H1 (cell line): ENCODE measurements around the gene MTFMT. TPM values are rescaled to one million over a fixed set of nuclear protein-coding genes. Genes with fewer than 3 reads are reported as not detected.

ENCODE experiments used
- ATF3 ChIP-seq: IDR thresholded peaks from 2 replicates; pipeline ENCODE4 v1.6.1; 2011; ENCODE audit warnings: low read depth, mild to moderate bottlenecking, low read length; ENCODE audit not compliant: insufficient read depth
- CBX8 ChIP-seq: fragments of 300-800, 300-1000 bp; sonication (generic); IDR thresholded peaks from 2 replicates; pipeline ENCODE4 v1.7.1; 2016; ENCODE audit warnings: low read depth, low read length, borderline replicate concordance
- CHD2 ChIP-seq: IDR thresholded peaks from 2 replicates; pipeline ENCODE4 v1.6.1; 2012; ENCODE audit warnings: low read length, improper control_type of control experiment
- polyA plus RNA-seq, 7 experiments: library from polyadenylated mRNA; depleted of rRNA in 3 of 7; stranded (reverse) in 5 of 7; unstranded in 2 of 7; fragments of >200 nt in 5 of 7; fragments of 200-250 nt in 2 of 7; gene quantifications; 1 replicate in 5 of 7; 2 replicates in 1 of 7; 4 replicates in 1 of 7; pipeline versions ENCODE4 v1.2.1 to v1.2.3, GENCODE V29; 2011 to 2013; ENCODE audit warnings: missing spikeins in 2 of 7, mixed read lengths in 2 of 7
- total RNA-seq: library from RNA; stranded (reverse); fragmentation: NEBNext Ultra II Directional; extraction: Animal tissue kit (Norgen Biotek cat#: 25700); gene quantifications from 2 replicates; pipeline ENCODE4 v1.2.1, GENCODE V29; 2021
- TF ChIP-seq, protein P1 (sequence below): fragments of 300-600 bp; sonication (generic); IDR thresholded peaks from 2 replicates; pipeline ENCODE4 v1.7.1; 2012; ENCODE audit warnings: low read length, moderate library complexity, mild to moderate bottlenecking, inconsistent platforms; ENCODE audit not compliant: insufficient replicate concordance

The MTFMT gene
- total and polyA plus RNA-seq, 2 of the 8 experiments (the other 6 are each of a cell fraction or from before 2014, with no cell fraction given), result 7.7 to 20.8 TPM

DNA sequence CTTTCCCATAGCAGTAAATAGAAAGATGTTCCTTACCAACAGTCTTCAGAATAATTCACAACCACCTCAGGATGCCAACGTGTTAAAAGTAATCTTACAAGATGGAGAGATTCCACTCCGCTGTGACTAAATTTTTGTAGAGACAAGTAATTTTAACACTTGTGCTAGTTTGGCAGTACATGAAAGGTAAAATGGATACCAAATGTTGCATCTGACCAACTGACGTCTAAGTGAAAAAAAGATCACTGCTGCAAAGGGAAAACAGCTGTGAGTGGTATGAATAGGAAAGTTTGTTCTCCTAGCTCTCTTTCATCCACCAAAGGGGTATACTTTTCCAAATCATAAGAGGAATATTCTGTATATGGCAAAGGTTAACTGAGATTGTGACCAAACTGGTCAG is 42.3 kb downstream of the MTFMT start (continued):
- TF ChIP-seq, protein P1, sequence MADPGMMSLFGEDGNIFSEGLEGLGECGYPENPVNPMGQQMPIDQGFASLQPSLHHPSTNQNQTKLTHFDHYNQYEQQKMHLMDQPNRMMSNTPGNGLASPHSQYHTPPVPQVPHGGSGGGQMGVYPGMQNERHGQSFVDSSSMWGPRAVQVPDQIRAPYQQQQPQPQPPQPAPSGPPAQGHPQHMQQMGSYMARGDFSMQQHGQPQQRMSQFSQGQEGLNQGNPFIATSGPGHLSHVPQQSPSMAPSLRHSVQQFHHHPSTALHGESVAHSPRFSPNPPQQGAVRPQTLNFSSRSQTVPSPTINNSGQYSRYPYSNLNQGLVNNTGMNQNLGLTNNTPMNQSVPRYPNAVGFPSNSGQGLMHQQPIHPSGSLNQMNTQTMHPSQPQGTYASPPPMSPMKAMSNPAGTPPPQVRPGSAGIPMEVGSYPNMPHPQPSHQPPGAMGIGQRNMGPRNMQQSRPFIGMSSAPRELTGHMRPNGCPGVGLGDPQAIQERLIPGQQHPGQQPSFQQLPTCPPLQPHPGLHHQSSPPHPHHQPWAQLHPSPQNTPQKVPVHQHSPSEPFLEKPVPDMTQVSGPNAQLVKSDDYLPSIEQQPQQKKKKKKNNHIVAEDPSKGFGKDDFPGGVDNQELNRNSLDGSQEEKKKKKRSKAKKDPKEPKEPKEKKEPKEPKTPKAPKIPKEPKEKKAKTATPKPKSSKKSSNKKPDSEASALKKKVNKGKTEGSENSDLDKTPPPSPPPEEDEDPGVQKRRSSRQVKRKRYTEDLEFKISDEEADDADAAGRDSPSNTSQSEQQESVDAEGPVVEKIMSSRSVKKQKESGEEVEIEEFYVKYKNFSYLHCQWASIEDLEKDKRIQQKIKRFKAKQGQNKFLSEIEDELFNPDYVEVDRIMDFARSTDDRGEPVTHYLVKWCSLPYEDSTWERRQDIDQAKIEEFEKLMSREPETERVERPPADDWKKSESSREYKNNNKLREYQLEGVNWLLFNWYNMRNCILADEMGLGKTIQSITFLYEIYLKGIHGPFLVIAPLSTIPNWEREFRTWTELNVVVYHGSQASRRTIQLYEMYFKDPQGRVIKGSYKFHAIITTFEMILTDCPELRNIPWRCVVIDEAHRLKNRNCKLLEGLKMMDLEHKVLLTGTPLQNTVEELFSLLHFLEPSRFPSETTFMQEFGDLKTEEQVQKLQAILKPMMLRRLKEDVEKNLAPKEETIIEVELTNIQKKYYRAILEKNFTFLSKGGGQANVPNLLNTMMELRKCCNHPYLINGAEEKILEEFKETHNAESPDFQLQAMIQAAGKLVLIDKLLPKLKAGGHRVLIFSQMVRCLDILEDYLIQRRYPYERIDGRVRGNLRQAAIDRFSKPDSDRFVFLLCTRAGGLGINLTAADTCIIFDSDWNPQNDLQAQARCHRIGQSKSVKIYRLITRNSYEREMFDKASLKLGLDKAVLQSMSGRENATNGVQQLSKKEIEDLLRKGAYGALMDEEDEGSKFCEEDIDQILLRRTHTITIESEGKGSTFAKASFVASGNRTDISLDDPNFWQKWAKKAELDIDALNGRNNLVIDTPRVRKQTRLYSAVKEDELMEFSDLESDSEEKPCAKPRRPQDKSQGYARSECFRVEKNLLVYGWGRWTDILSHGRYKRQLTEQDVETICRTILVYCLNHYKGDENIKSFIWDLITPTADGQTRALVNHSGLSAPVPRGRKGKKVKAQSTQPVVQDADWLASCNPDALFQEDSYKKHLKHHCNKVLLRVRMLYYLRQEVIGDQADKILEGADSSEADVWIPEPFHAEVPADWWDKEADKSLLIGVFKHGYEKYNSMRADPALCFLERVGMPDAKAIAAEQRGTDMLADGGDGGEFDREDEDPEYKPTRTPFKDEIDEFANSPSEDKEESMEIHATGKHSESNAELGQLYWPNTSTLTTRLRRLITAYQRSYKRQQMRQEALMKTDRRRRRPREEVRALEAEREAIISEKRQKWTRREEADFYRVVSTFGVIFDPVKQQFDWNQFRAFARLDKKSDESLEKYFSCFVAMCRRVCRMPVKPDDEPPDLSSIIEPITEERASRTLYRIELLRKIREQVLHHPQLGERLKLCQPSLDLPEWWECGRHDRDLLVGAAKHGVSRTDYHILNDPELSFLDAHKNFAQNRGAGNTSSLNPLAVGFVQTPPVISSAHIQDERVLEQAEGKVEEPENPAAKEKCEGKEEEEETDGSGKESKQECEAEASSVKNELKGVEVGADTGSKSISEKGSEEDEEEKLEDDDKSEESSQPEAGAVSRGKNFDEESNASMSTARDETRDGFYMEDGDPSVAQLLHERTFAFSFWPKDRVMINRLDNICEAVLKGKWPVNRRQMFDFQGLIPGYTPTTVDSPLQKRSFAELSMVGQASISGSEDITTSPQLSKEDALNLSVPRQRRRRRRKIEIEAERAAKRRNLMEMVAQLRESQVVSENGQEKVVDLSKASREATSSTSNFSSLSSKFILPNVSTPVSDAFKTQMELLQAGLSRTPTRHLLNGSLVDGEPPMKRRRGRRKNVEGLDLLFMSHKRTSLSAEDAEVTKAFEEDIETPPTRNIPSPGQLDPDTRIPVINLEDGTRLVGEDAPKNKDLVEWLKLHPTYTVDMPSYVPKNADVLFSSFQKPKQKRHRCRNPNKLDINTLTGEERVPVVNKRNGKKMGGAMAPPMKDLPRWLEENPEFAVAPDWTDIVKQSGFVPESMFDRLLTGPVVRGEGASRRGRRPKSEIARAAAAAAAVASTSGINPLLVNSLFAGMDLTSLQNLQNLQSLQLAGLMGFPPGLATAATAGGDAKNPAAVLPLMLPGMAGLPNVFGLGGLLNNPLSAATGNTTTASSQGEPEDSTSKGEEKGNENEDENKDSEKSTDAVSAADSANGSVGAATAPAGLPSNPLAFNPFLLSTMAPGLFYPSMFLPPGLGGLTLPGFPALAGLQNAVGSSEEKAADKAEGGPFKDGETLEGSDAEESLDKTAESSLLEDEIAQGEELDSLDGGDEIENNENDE, result no peak
- TF ChIP-seq CHD2 (no peak), CBX8 (no peak), ATF3 (no peak)
- TF ChIP-seq, all 59 proteins: peak for 0
